Thyroid gland (tissue), 4 donors: ENCODE data around the gene ZNF722. TPM values are rescaled to one million over a fixed set of nuclear protein-coding genes. Genes with fewer than 3 reads are reported as not detected.
A peak's percentile ranks its signal among the peaks of the same experiment; 100 is the strongest.

Source experiments
- DNase-seq, 2 donors: peaks; one replicate each; pipeline ENCODE4 v3.0.0-alpha.2; 2019
- H3K27ac ChIP-seq, 3 donors: fragments of 200-600 bp; sonication (generic); 1 replicate in 2 of 3; 2 replicates in 1 of 3; pipeline ENCODE4 v1.5.1; 2016 to 2019; ENCODE audit warnings: mild to moderate bottlenecking in 1 of 3, moderate library complexity in 1 of 3
- H3K27me3 ChIP-seq: fragments of 200-600 bp; sonication (generic); one replicate; pipeline ENCODE4 v1.5.1; 2019
- H3K36me3 ChIP-seq, 2 donors: fragments of 200-600 bp; sonication (generic); one replicate each; pipeline ENCODE4 v1.5.1; 2016 to 2019
- H3K4me1 ChIP-seq, 2 donors: fragments of 200-600 bp; sonication (generic); one replicate each; pipeline ENCODE4 v1.5.1; 2017 to 2019
- H3K4me3 ChIP-seq, 3 donors: fragments of 200-600 bp; sonication (generic); replicated peaks in 1 of 3; 1 replicate in 2 of 3; 2 replicates in 1 of 3; pipeline ENCODE4 v1.5.1; 2016; ENCODE audit warnings: mild to moderate bottlenecking in 1 of 3
- H3K9me3 ChIP-seq: fragments of 200-600 bp; sonication (generic); one replicate; pipeline ENCODE4 v1.5.1; 2017
- POLR2A ChIP-seq, 2 donors: fragments of 450-650 bp; IDR thresholded peaks; one replicate each; pipeline ENCODE4 v1.6.1; 2017; ENCODE audit warnings: antibody characterized with exemption in 2 of 2, mild to moderate bottlenecking in 2 of 2, moderate library complexity in 1 of 2
- WGBS, 2 donors: methylation state at CpG; one replicate each; pipeline ENCODE4 v1.1.5; 2017; 5-methylcytosine and 5-hydroxymethylcytosine counted together
- intact Hi-C: fragments of 100-400 bp; cut with DNase I; formaldehyde crosslinking; loops from one replicate; pipeline ENCODE4 v1.15.1; 2023
- small RNA-seq: library from RNA; depleted of rRNA; stranded (forward); fragments of <200 nt; gene quantifications from one replicate; pipeline ENCODE3, GENCODE V24; 2016
- total RNA-seq, 4 donors: library from RNA; depleted of rRNA; stranded (reverse); fragments of >200 nt; gene quantifications; one replicate each; pipeline ENCODE4 v1.2.3, GENCODE V29; 2016
- TF ChIP-seq, protein P1 (sequence below), 6 experiments: fragments of 200-600 bp in 3 of 6; fragments of 450-650 bp in 3 of 6; sonication (generic) in 3 of 6; IDR thresholded peaks; one replicate each; pipeline ENCODE4 v1.5.1; 2016 to 2019; ENCODE audit warnings: antibody characterized with exemption in 6 of 6, mild to moderate bottlenecking in 2 of 6, inconsistent platforms in 1 of 6, moderate library complexity in 1 of 6

The ZNF722 gene
- total RNA-seq, 4 donors from 2014 or later = not detected

DNA sequence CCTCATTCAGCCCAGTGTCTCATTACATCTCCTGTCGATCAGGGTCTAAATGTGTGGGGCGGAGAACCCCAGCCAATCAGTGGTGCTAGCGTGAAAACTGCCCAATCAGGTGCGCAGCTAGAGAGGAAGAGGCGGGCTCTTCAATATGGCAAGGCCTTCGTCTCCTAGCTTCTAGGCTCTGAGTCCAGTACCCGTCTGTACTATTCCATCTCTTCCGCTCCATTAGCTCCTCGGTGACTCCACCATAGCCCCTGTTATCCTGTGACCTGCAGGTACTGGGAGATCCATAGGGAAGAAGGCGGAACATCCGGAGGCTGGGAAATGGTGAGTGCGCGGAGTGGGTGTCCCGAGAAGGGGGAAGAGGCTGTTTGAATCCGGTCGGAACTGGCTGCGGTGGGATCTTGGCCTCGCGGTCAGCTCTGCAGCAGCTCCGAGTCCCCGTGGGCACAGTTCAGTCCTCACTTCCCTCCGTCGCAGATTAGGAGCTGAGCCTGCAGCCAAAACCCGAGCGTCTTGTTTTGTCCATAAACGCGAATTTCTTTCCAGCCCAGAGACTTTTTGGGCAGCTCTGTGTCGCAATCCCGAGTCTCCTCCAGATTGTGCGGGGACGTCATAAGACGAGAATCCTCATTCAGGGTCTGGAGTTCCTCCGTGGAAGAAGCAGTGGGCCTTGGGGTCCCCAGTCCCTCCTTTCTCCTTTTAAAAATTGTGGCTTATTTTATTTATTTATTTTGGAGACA is 46.8 kb downstream of the ZNF722 start, which contains the start of gene ZNF727:
Gene ZNF727, plus strand, starts transcription at position 134 of the 740 bp plus-strand sequence. Its CDS starts 188 bp downstream, at position 322.
- H3K9me3 ChIP-seq = no peaks in the 10 kb centered on the region
- intact Hi-C loops = no loop called here
- no peaks in the 10 kb centered on the region for H3K36me3 ChIP-seq
- TF ChIP-seq, protein P1, sequence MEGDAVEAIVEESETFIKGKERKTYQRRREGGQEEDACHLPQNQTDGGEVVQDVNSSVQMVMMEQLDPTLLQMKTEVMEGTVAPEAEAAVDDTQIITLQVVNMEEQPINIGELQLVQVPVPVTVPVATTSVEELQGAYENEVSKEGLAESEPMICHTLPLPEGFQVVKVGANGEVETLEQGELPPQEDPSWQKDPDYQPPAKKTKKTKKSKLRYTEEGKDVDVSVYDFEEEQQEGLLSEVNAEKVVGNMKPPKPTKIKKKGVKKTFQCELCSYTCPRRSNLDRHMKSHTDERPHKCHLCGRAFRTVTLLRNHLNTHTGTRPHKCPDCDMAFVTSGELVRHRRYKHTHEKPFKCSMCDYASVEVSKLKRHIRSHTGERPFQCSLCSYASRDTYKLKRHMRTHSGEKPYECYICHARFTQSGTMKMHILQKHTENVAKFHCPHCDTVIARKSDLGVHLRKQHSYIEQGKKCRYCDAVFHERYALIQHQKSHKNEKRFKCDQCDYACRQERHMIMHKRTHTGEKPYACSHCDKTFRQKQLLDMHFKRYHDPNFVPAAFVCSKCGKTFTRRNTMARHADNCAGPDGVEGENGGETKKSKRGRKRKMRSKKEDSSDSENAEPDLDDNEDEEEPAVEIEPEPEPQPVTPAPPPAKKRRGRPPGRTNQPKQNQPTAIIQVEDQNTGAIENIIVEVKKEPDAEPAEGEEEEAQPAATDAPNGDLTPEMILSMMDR (IDR thresholded peaks at IDR 0.05) = no peak
- peak in 1 of 2 donors; percentile 70 for TF ChIP-seq POLR2A (IDR thresholded peaks at IDR 0.05)
- H3K4me1 ChIP-seq = no peaks in the 10 kb centered on the region
- peak within 1 kb of the TSS in 2 of 3 donors; percentile 63 to 84 for H3K27ac ChIP-seq
- no peaks in the 10 kb centered on the region for H3K27me3 ChIP-seq
- H3K4me3 ChIP-seq = peak within 1 kb of the TSS in 2 of 3 donors; percentile 11 to 14
- WGBS, 2 donors = 10 to 13% methylated on average over 29 to 33 of the region's 33 CpGs
- peak; percentile 59 to 71 for DNase-seq

DNA sequence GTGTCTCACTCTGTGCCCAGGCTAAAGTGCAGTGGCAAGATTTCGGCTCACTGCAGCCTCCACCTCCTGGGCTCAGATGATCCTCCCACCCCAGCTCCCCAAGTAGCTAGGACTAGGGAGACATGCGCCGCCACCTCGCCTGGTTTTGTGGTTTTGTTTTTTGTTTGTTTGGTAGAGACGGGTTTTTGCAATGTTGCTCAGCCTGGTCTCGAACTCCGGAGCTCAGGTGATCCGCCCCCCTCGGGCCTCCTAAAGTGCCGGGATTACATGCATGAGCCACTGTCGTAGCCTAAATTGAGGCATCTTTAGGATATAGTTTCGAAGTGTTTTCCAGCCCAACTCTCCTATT is 47.4 kb downstream of the ZNF722 start:
- peak overlapping the region in 2 of 3 donors; percentile 63 to 84 for H3K27ac ChIP-seq
- no peaks in the 10 kb centered on the region for H3K9me3 ChIP-seq
- no peaks in the 10 kb centered on the region for H3K27me3 ChIP-seq
- peak overlapping the region in 1 of 3 donors; percentile 11 for H3K4me3 ChIP-seq
- WGBS, 2 donors = 24 to 44% methylated on average over 12 of the region's 12 CpGs
- H3K36me3 ChIP-seq = no peaks in the 10 kb centered on the region
- DNase-seq = peak in 1 of 2 donors; percentile 3
- intact Hi-C loops = no loop called here
- H3K4me1 ChIP-seq = no peaks in the 10 kb centered on the region
- TF ChIP-seq, protein P1 (IDR thresholded peaks at IDR 0.05) = no peak
- TF ChIP-seq POLR2A (IDR thresholded peaks at IDR 0.05) = no peak

Small RNA genes lying within 50 kb of the gene (small RNA-seq; reads per million reads assigned to genes)
- gene AC092634.1 (not detected), gene AC092634.7 (not detected), gene VN1R36P (not detected)

Other genes starting within 250 kb of the ZNF722 start
- gene ZNF727, start 46.6 kb downstream of the ZNF722 start, total RNA-seq = 10 to 100 TPM in 3 of 4 donors, 1 to 10 TPM in 1; 2.3 to 13.4 (median 12.0) TPM
- not detected for gene ZNF735, start 208.4 kb downstream of the ZNF722 start, total RNA-seq
- gene ZNF679, start 229.6 kb downstream of the ZNF722 start, total RNA-seq = not detected